ENCODE measurements around the gene MUSTN1. TPM values are rescaled to one million over a fixed set of nuclear protein-coding genes. Genes with fewer than 3 reads are reported as not detected.

MUSTN1 gene
- 1.8 and 2.6 TPM in 2 replicates for total RNA-seq
- polyA plus RNA-seq = 0.27 TPM in 1 of 2 replicates, not detected in the other

DNA sequence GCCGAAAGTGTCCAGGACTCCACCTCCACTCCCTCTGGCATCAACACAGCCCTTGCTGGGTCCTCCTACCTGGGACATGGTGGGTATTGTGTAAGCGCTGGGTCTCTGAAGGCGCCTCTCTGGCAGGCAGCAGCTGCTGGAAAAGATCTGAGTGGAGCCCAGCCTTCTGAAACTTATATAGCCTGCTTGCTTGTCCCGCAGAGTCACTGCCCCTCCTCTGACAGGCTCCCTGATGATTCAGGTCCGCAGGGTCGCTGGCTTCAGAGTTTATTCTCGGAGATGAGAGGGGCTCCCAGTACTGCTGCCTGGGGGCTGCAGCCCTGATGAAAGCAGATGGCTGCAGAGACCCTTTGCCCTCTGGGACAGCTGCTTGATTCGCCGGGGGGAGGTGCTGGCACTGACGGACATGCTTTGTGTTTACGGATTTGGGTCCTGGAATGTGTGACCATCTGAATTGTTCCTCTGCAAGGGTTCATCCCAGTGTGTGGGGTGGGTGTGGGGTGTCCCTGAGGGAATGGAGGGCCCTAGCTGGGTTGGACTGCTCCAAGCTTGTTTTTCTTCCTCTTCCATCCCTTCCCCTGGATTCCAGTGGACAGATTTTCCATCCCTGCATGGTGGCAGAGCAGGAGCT lies at the start of gene MUSTN1:
Gene MUSTN1 (minus strand): TSS at position 149 of the 631 bp plus-strand sequence. CDS start 71 bp downstream, at position 78.
- WGBS (ENCODE audit: low lambda C conversion rate, missing lambda C conversion rate) = 26% methylated on average over 11 of the region's 11 CpGs
- no peak within 1 kb of the TSS for H3K4me3 ChIP-seq
- no peaks in the 10 kb centered on the region for H4K20me1 ChIP-seq (ENCODE audit: insufficient read depth, poor library complexity, severe bottlenecking)
- H3K79me2 ChIP-seq = no peaks in the 10 kb centered on the region
- peaks cover 9% of the 10 kb centered on the region for H3K4me1 ChIP-seq (ENCODE audit: insufficient read depth)
- H3K27me3 ChIP-seq = no peaks in the 10 kb centered on the region
- TF ChIP-seq EZH2phosphoT487 (IDR thresholded peaks at IDR 0.05; ENCODE audit: low read depth, severe bottlenecking, unreplicated experiment) (no peak), EZH2 (IDR thresholded peaks at IDR 0.05; ENCODE audit: borderline replicate concordance) (no peak)
- TF ChIP-seq, protein P1, sequence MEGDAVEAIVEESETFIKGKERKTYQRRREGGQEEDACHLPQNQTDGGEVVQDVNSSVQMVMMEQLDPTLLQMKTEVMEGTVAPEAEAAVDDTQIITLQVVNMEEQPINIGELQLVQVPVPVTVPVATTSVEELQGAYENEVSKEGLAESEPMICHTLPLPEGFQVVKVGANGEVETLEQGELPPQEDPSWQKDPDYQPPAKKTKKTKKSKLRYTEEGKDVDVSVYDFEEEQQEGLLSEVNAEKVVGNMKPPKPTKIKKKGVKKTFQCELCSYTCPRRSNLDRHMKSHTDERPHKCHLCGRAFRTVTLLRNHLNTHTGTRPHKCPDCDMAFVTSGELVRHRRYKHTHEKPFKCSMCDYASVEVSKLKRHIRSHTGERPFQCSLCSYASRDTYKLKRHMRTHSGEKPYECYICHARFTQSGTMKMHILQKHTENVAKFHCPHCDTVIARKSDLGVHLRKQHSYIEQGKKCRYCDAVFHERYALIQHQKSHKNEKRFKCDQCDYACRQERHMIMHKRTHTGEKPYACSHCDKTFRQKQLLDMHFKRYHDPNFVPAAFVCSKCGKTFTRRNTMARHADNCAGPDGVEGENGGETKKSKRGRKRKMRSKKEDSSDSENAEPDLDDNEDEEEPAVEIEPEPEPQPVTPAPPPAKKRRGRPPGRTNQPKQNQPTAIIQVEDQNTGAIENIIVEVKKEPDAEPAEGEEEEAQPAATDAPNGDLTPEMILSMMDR (IDR thresholded peaks at IDR 0.05; ENCODE audit: poor library complexity) = no peak
- H2AFZ ChIP-seq = no peak within 1 kb of the TSS
- no peaks in the 10 kb centered on the region for H3K9me2 ChIP-seq (replicated peaks; ENCODE audit: insufficient read depth)
- no peaks in the 10 kb centered on the region for H3K9me3 ChIP-seq (ENCODE audit: low read depth)
- peak within 1 kb of the TSS; percentile 56 for H3K4me2 ChIP-seq
- peak; percentile 40 for DNase-seq (ENCODE audit: low spot score)
- no peaks in the 10 kb centered on the region for H3K36me3 ChIP-seq (replicated peaks; ENCODE audit: insufficient read depth, low read depth)
- H3K27ac ChIP-seq = peak within 1 kb of the TSS; percentile 14

DNA sequence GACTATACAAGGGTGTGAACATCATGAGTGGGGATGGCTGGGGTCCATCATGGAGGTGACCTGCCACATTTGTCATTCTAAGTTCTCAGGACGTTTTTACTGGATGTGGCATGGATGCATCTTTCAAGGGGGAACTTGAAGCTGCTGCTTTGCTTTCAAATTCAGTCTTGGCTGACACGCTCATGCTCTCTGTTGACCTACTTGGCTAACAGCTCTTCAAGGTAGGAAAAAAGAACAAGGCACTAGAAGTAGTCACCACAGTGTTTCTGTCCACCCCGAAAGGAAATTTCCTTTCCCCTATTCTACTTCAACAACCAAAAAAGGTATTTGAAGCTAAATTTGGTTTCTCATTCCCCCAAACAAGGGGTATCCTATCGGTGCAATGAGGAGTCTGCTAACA lies 47.6 kb upstream of the MUSTN1 start:
- Histone ChIP-seq H3K79me2 (peaks cover 11% of the 10 kb centered on the region), H3K9me2 (replicated peaks; ENCODE audit: insufficient read depth) (no peaks in the 10 kb centered on the region), H2AFZ (no peak overlapping the region), H3K27ac (no peak overlapping the region), H3K27me3 (no peaks in the 10 kb centered on the region), H3K4me2 (no peak overlapping the region), H3K36me3 (replicated peaks; ENCODE audit: insufficient read depth, low read depth) (peaks cover 4% of the 10 kb centered on the region), H3K4me3 (no peak overlapping the region), H3K9me3 (ENCODE audit: low read depth) (no peaks in the 10 kb centered on the region), H3K4me1 (ENCODE audit: insufficient read depth) (no peaks in the 10 kb centered on the region), H4K20me1 (ENCODE audit: insufficient read depth, poor library complexity, severe bottlenecking) (no peaks in the 10 kb centered on the region)
- 95% methylated on average over 4 of the region's 4 CpGs for WGBS (ENCODE audit: low lambda C conversion rate, missing lambda C conversion rate)
- TF ChIP-seq, protein P1 (IDR thresholded peaks at IDR 0.05; ENCODE audit: poor library complexity) = no peak
- no peak for TF ChIP-seq EZH2phosphoT487 (IDR thresholded peaks at IDR 0.05; ENCODE audit: low read depth, severe bottlenecking, unreplicated experiment)
- TF ChIP-seq EZH2 (IDR thresholded peaks at IDR 0.05; ENCODE audit: borderline replicate concordance) = no peak
- DNase-seq (ENCODE audit: low spot score) = no peak

DNA sequence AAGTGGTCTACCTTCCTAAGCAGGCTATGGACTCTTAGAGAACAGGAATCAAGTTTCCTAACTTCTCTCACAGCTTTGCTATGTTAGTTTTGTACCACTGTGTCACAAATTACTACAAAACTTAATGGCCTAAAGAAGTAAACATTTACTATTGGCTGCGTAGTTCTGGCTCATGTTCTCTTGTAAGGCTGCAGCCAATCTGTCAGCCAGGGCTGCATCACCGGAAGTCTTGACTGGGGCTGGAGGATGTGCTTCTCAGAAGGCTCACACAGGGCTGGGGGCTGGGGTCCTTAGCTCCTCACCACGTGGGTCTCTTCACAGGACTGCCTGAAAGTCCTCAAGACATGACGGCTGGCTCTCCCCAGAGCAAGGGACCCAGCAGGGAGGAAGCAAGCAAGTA lies 47.1 kb upstream of the MUSTN1 start:
- no peaks in the 10 kb centered on the region for H3K9me2 ChIP-seq (replicated peaks; ENCODE audit: insufficient read depth)
- H3K27ac ChIP-seq = no peak overlapping the region
- peaks cover 4% of the 10 kb centered on the region for H3K36me3 ChIP-seq (replicated peaks; ENCODE audit: insufficient read depth, low read depth)
- H2AFZ ChIP-seq = no peak overlapping the region
- H4K20me1 ChIP-seq (ENCODE audit: insufficient read depth, poor library complexity, severe bottlenecking) = no peaks in the 10 kb centered on the region
- 65% methylated on average over 4 of the region's 4 CpGs for WGBS (ENCODE audit: low lambda C conversion rate, missing lambda C conversion rate)
- no peak overlapping the region for H3K4me3 ChIP-seq
- peaks cover 8% of the 10 kb centered on the region for H3K79me2 ChIP-seq
- TF ChIP-seq EZH2 (IDR thresholded peaks at IDR 0.05; ENCODE audit: borderline replicate concordance) (no peak), EZH2phosphoT487 (IDR thresholded peaks at IDR 0.05; ENCODE audit: low read depth, severe bottlenecking, unreplicated experiment) (no peak)
- TF ChIP-seq, protein P1 (IDR thresholded peaks at IDR 0.05; ENCODE audit: poor library complexity) = no peak
- no peak for DNase-seq (ENCODE audit: low spot score)
- no peaks in the 10 kb centered on the region for H3K9me3 ChIP-seq (ENCODE audit: low read depth)
- no peaks in the 10 kb centered on the region for H3K27me3 ChIP-seq
- H3K4me2 ChIP-seq = no peak overlapping the region
- H3K4me1 ChIP-seq (ENCODE audit: insufficient read depth) = no peaks in the 10 kb centered on the region

All from hepatocyte (in vitro differentiated cells).